ENCODE measurements around the gene RHOBTB1. TPM values are rescaled to one million over a fixed set of nuclear protein-coding genes. Genes with fewer than 3 reads are reported as not detected.
A peak's percentile ranks its signal among the peaks of the same experiment; 100 is the strongest.

RHOBTB1 gene
- total and polyA plus RNA-seq, 2 donors from 2014 or later: 14.6 to 34.5 TPM

DNA sequence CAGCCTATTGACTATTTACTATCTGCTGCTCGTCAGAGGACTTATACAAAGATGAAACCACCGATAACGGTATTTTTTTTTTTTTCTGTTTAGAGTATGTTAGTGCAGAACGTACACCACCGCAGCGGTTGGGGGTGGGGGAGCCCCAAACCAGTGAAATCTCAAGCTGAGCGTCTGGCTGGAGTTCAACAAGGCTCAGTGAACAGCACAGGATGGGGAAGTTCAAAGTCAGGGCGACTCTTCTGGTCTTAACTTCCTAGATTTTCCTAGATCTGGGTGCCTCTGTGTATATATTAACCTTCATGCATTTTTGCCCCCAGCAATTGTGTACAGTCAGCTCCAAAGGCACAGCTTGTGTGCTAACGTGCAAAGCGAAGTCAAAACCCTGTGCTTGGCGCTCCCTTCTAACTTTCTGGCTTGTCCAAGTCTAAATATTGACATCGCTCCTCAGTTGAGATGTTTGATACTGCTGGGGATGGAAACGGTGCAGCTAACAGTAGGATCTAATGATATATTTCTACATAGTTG lies 1.1 kb downstream of the RHOBTB1 start:
- intact Hi-C loops (cut with DNase I): no loop called here
- FAIRE-seq (no peak), DNase-seq (peak in 4 of 5 donors; percentile 46 to 84 (median 72))
- Histone ChIP-seq H3K27ac (ENCODE audit: low read depth in 2 of 2, low read length in 2 of 2) (peak overlapping the region; percentile 90 to 96), H3K4me3 (ENCODE audit: low read length in 3 of 3) (peak overlapping the region; percentile 85 to 96 (median 92)), H3K9ac (ENCODE audit: low read length in 3 of 3) (peak overlapping the region; percentile 82 to 97 (median 87)), H3K4me1 (ENCODE audit: control insufficient read depth in 2 of 3, insufficient read depth in 2 of 3, low read depth in 1 of 3, low read length in 3 of 3) (peaks cover 0 to 8% (median 3%) of the 10 kb centered on the region in 3 donors), H3K9me3 (ENCODE audit: control insufficient read depth in 2 of 3, insufficient read depth in 1 of 3, low read length in 3 of 3) (no peaks in the 10 kb centered on the region), H3K27me3 (ENCODE audit: control insufficient read depth, insufficient read depth, low read length) (no peaks in the 10 kb centered on the region), H3K36me3 (ENCODE audit: control insufficient read depth in 2 of 3, insufficient read depth in 3 of 3, low read length in 3 of 3) (peaks cover 0 to 4% (median under 1%) of the 10 kb centered on the region in 3 donors)
- TF ChIP-seq, protein P1, sequence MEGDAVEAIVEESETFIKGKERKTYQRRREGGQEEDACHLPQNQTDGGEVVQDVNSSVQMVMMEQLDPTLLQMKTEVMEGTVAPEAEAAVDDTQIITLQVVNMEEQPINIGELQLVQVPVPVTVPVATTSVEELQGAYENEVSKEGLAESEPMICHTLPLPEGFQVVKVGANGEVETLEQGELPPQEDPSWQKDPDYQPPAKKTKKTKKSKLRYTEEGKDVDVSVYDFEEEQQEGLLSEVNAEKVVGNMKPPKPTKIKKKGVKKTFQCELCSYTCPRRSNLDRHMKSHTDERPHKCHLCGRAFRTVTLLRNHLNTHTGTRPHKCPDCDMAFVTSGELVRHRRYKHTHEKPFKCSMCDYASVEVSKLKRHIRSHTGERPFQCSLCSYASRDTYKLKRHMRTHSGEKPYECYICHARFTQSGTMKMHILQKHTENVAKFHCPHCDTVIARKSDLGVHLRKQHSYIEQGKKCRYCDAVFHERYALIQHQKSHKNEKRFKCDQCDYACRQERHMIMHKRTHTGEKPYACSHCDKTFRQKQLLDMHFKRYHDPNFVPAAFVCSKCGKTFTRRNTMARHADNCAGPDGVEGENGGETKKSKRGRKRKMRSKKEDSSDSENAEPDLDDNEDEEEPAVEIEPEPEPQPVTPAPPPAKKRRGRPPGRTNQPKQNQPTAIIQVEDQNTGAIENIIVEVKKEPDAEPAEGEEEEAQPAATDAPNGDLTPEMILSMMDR (IDR thresholded peaks at IDR 0.05; ENCODE audit: borderline replicate concordance, extremely low read depth, insufficient read depth): no peak

DNA sequence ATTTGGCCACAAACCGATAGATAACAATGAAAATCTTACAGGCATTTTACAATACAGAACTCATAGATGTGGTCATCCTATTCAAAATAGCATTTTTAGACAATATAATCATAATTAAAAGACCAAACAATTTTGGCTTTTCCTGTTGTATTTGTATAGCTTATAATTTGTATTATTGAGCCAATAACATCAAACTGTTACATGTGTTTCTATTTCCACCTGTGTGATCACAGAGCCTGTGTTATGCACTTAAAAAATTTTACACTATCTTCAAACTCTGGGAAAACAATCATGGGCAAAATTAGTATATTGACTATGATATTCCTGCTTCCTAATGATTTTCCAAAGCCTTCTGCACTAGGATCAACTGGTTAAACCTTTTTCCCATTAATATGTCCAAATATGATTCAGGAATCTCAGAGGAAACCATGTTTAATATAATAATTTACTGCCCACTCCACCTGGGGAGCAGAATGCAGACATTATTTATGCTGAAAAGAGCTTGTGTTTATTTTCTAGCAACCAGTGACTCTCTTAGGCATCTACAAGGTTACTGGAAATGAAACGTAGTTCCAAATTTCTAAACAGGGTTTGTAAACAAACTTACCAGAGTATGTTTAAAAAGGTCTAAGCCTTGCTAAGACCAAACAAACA lies 1.7 kb downstream of the RHOBTB1 start:
- DNase-seq: peak in 1 of 5 donors; percentile 57
- no peak for FAIRE-seq
- Histone ChIP-seq H3K9ac (ENCODE audit: low read length in 3 of 3) (peak overlapping the region in 2 of 3 donors; percentile 82 to 97), H3K27ac (ENCODE audit: low read depth in 2 of 2, low read length in 2 of 2) (peak overlapping the region in 1 of 2 donors; percentile 90), H3K27me3 (ENCODE audit: control insufficient read depth, insufficient read depth, low read length) (no peaks in the 10 kb centered on the region), H3K4me3 (ENCODE audit: low read length in 3 of 3) (peak overlapping the region; percentile 85 to 96 (median 92)), H3K4me1 (ENCODE audit: control insufficient read depth in 2 of 3, insufficient read depth in 2 of 3, low read depth in 1 of 3, low read length in 3 of 3) (peaks cover 0 to 13% (median 3%) of the 10 kb centered on the region in 3 donors), H3K9me3 (ENCODE audit: control insufficient read depth in 2 of 3, insufficient read depth in 1 of 3, low read length in 3 of 3) (no peaks in the 10 kb centered on the region), H3K36me3 (ENCODE audit: control insufficient read depth in 2 of 3, insufficient read depth in 3 of 3, low read length in 3 of 3) (peaks cover 0 to 4% (median 3%) of the 10 kb centered on the region in 3 donors)
- intact Hi-C loops (cut with DNase I): no loop called here
- TF ChIP-seq, protein P1 (IDR thresholded peaks at IDR 0.05; ENCODE audit: borderline replicate concordance, extremely low read depth, insufficient read depth): no peak

DNA sequence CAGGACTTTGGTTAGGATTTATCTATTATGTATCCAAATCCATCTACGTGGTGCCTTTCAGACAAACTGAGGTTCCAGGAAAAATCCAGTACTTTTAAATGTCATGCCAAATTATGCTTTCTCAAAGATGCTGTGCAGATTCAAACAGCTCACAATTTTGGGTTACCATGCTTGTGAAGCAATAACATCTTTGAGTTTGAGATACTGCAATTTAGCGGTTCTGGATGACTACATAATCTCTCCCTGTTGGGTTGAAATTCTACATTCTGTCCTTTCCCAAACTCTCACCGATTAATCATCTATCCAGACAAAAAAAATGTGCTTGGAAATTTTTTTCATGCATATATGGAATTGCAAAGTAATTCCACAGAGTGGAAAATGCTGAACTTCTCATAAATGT lies 3.5 kb downstream of the RHOBTB1 start:
- H3K9ac ChIP-seq (ENCODE audit: low read length in 3 of 3): no peak overlapping the region
- DNase-seq: no peak
- intact Hi-C loops (cut with DNase I): no loop called here
- peaks cover 0 to 13% (median 3%) of the 10 kb centered on the region in 3 donors for H3K4me1 ChIP-seq (ENCODE audit: control insufficient read depth in 2 of 3, insufficient read depth in 2 of 3, low read depth in 1 of 3, low read length in 3 of 3)
- no peak for FAIRE-seq
- no peak overlapping the region for H3K27ac ChIP-seq (ENCODE audit: low read depth in 2 of 2, low read length in 2 of 2)
- H3K36me3 ChIP-seq (ENCODE audit: control insufficient read depth in 2 of 3, insufficient read depth in 3 of 3, low read length in 3 of 3): peaks cover 0 to 4% (median 3%) of the 10 kb centered on the region in 3 donors
- TF ChIP-seq, protein P1 (IDR thresholded peaks at IDR 0.05; ENCODE audit: borderline replicate concordance, extremely low read depth, insufficient read depth): no peak
- no peaks in the 10 kb centered on the region for H3K9me3 ChIP-seq (ENCODE audit: control insufficient read depth in 2 of 3, insufficient read depth in 1 of 3, low read length in 3 of 3)
- no peak overlapping the region for H3K4me3 ChIP-seq (ENCODE audit: low read length in 3 of 3)
- H3K27me3 ChIP-seq (ENCODE audit: control insufficient read depth, insufficient read depth, low read length): no peaks in the 10 kb centered on the region

All from kidney (tissue), 14 donors.